ENCODE measurements around the gene GNGT2. TPM values are rescaled to one million over a fixed set of nuclear protein-coding genes. Genes with fewer than 3 reads are reported as not detected.

GNGT2 gene
- 100 to 1,000 TPM; 110 to 238 (median 131) TPM for polyA plus RNA-seq

- peak within 1 kb of the TSS; percentile 93 to 100 (median 95) for H3K27ac Mint-ChIP-seq
- H3K36me3 Mint-ChIP-seq: peaks cover 35 to 50% (median 37%) of the 10 kb centered on the region in 3 donors
- H3K9me3 Mint-ChIP-seq: no peaks in the 10 kb centered on the region
- H3K4me1 Mint-ChIP-seq: peaks cover 78 to 86% of the 10 kb centered on the region in 2 donors
- peak within 1 kb of the TSS; percentile 86 to 100 (median 98) for H3K4me3 Mint-ChIP-seq
- H3K27me3 Mint-ChIP-seq (ENCODE audit: low read depth in 3 of 3): peaks cover 4 to 13% (median 8%) of the 10 kb centered on the region in 3 donors
- DNase-seq: peak; percentile 75 to 76 (median 75)
These were observed at the start of gene GNGT2, which contains the start of gene ABI3 for GRCh38 chr17:49210158-49211029. Gene GNGT2, minus strand, starts transcription at chr17:49210574. Its CDS starts 3,152 bp downstream, at chr17:49207422. Gene ABI3, plus strand, starts transcription at chr17:49210707. Its CDS starts 18 bp downstream, at chr17:49210725.

GRCh38 chr17:49259663-49260010, 49.3 kb upstream of the GNGT2 start:
- Mint-ChIP-seq H3K27me3 (ENCODE audit: low read depth in 3 of 3) (peaks cover 4 to 7% (median 6%) of the 10 kb centered on the region in 3 donors), H3K4me1 (peaks cover 9 to 16% of the 10 kb centered on the region in 2 donors), H3K36me3 (no peaks in the 10 kb centered on the region), H3K27ac (peak overlapping the region in 1 of 6 donors; percentile 51), H3K4me3 (peak overlapping the region; percentile 76 to 87 (median 82)), H3K9me3 (no peaks in the 10 kb centered on the region)
- DNase-seq: no peak

GRCh38 chr17:49258394-49258793, 48.0 kb upstream of the GNGT2 start:
- H3K4me1 Mint-ChIP-seq: peaks cover 9 to 16% of the 10 kb centered on the region in 2 donors
- H3K9me3 Mint-ChIP-seq: no peaks in the 10 kb centered on the region
- H3K27ac Mint-ChIP-seq: no peak overlapping the region
- no peaks in the 10 kb centered on the region for H3K36me3 Mint-ChIP-seq
- peaks cover 2 to 7% (median 6%) of the 10 kb centered on the region in 3 donors for H3K27me3 Mint-ChIP-seq (ENCODE audit: low read depth in 3 of 3)
- H3K4me3 Mint-ChIP-seq: no peak overlapping the region
- DNase-seq: no peak

GRCh38 chr17:49255125-49255524, 44.8 kb upstream of the GNGT2 start:
- Mint-ChIP-seq H3K27ac (no peak overlapping the region), H3K4me1 (peaks cover 0 to 6% of the 10 kb centered on the region in 2 donors), H3K27me3 (ENCODE audit: low read depth in 3 of 3) (no peaks in the 10 kb centered on the region), H3K9me3 (no peaks in the 10 kb centered on the region), H3K36me3 (peaks cover 0 to 3% (median 0%) of the 10 kb centered on the region in 3 donors), H3K4me3 (no peak overlapping the region)
- DNase-seq: no peak

GRCh38 chr17:49254066-49254465, 43.7 kb upstream of the GNGT2 start:
- Mint-ChIP-seq H3K36me3 (peaks cover 0 to 3% (median 0%) of the 10 kb centered on the region in 3 donors), H3K27ac (no peak overlapping the region), H3K9me3 (no peaks in the 10 kb centered on the region), H3K4me1 (no peaks in the 10 kb centered on the region), H3K4me3 (no peak overlapping the region), H3K27me3 (ENCODE audit: low read depth in 3 of 3) (peaks cover 0 to 2% (median 0%) of the 10 kb centered on the region in 3 donors)
- DNase-seq: no peak

- no peaks in the 10 kb centered on the region for H3K4me1 Mint-ChIP-seq
- DNase-seq: no peak
- no peak overlapping the region for H3K4me3 Mint-ChIP-seq
- H3K27ac Mint-ChIP-seq: no peak overlapping the region
- peaks cover 2 to 3% (median 2%) of the 10 kb centered on the region in 3 donors for H3K27me3 Mint-ChIP-seq (ENCODE audit: low read depth in 3 of 3)
- H3K36me3 Mint-ChIP-seq: peaks cover 0 to 3% (median 0%) of the 10 kb centered on the region in 3 donors
- no peaks in the 10 kb centered on the region for H3K9me3 Mint-ChIP-seq
These were observed 41.8 kb upstream of the GNGT2 start for GRCh38 chr17:49252148-49252695.

- DNase-seq: no peak
These were observed 39.6 kb upstream of the GNGT2 start for GRCh38 chr17:49249890-49250522.

GRCh38 chr17:49249292-49249794, 39.0 kb upstream of the GNGT2 start:
- no peak for DNase-seq
- Mint-ChIP-seq H3K4me1 (no peaks in the 10 kb centered on the region), H3K36me3 (peaks cover 0 to 3% (median 0%) of the 10 kb centered on the region in 3 donors), H3K4me3 (no peak overlapping the region), H3K9me3 (no peaks in the 10 kb centered on the region), H3K27ac (no peak overlapping the region), H3K27me3 (ENCODE audit: low read depth in 3 of 3) (peaks cover 2 to 3% (median 2%) of the 10 kb centered on the region in 3 donors)

More at GRCh38 chr17:49249890-49250522, 39.6 kb upstream of the GNGT2 start:
- no peaks in the 10 kb centered on the region for H3K9me3 Mint-ChIP-seq
- peaks cover 2 to 3% (median 2%) of the 10 kb centered on the region in 3 donors for H3K27me3 Mint-ChIP-seq (ENCODE audit: low read depth in 3 of 3)
- H3K27ac Mint-ChIP-seq: no peak overlapping the region
- peaks cover 0 to 3% (median 0%) of the 10 kb centered on the region in 3 donors for H3K36me3 Mint-ChIP-seq
- H3K4me3 Mint-ChIP-seq: no peak overlapping the region
- no peaks in the 10 kb centered on the region for H3K4me1 Mint-ChIP-seq

- Mint-ChIP-seq H3K4me1 (no peaks in the 10 kb centered on the region), H3K27me3 (ENCODE audit: low read depth in 3 of 3) (peaks cover 2 to 3% (median 2%) of the 10 kb centered on the region in 3 donors), H3K36me3 (peaks cover 0 to 2% (median 0%) of the 10 kb centered on the region in 3 donors), H3K9me3 (no peaks in the 10 kb centered on the region), H3K27ac (no peak overlapping the region), H3K4me3 (no peak overlapping the region)
- no peak for DNase-seq
These were observed 37.6 kb upstream of the GNGT2 start for GRCh38 chr17:49247944-49248343.

- no peak for DNase-seq
- Mint-ChIP-seq H3K9me3 (no peaks in the 10 kb centered on the region), H3K36me3 (no peaks in the 10 kb centered on the region), H3K4me1 (no peaks in the 10 kb centered on the region), H3K27ac (no peak overlapping the region), H3K27me3 (ENCODE audit: low read depth in 3 of 3) (peaks cover 2 to 4% (median 3%) of the 10 kb centered on the region in 3 donors), H3K4me3 (no peak overlapping the region)
These were observed 34.5 kb upstream of the GNGT2 start for GRCh38 chr17:49244839-49245238.

GRCh38 chr17:49242813-49243212, 32.4 kb upstream of the GNGT2 start:
- Mint-ChIP-seq H3K4me3 (no peak overlapping the region), H3K4me1 (no peaks in the 10 kb centered on the region), H3K27ac (no peak overlapping the region), H3K9me3 (no peaks in the 10 kb centered on the region), H3K36me3 (peaks cover 0 to 4% (median 4%) of the 10 kb centered on the region in 3 donors), H3K27me3 (ENCODE audit: low read depth in 3 of 3) (peaks cover 0 to 2% (median 0%) of the 10 kb centered on the region in 3 donors)
- DNase-seq: no peak

- H3K27ac Mint-ChIP-seq: no peak overlapping the region
- peaks cover 0 to 2% (median 0%) of the 10 kb centered on the region in 3 donors for H3K27me3 Mint-ChIP-seq (ENCODE audit: low read depth in 3 of 3)
- no peaks in the 10 kb centered on the region for H3K4me1 Mint-ChIP-seq
- peaks cover 0 to 4% (median 4%) of the 10 kb centered on the region in 3 donors for H3K36me3 Mint-ChIP-seq
- no peaks in the 10 kb centered on the region for H3K9me3 Mint-ChIP-seq
- no peak overlapping the region for H3K4me3 Mint-ChIP-seq
- DNase-seq: no peak
These were observed 31.5 kb upstream of the GNGT2 start for GRCh38 chr17:49241692-49242397.

- Mint-ChIP-seq H3K27ac (no peak overlapping the region), H3K4me3 (no peak overlapping the region), H3K27me3 (ENCODE audit: low read depth in 3 of 3) (peaks cover 0 to 2% (median 0%) of the 10 kb centered on the region in 3 donors), H3K4me1 (no peaks in the 10 kb centered on the region), H3K36me3 (peaks cover 0 to 4% (median 4%) of the 10 kb centered on the region in 3 donors), H3K9me3 (no peaks in the 10 kb centered on the region)
- DNase-seq: no peak
These were observed 30.7 kb upstream of the GNGT2 start for GRCh38 chr17:49241040-49241439.

All from immature natural killer cell (primary cell).